B cell (primary cell): ENCODE measurements around the gene FTL.

ENCODE experiments used
- CTCF ChIP-seq: fragments of 200-600 bp; IDR thresholded peaks from one replicate; pipeline ENCODE4 v1.8.0; 2022; ENCODE audit warnings: antibody characterized with exemption, mild to moderate bottlenecking
- EZH2 ChIP-seq: IDR thresholded peaks from 2 replicates; pipeline ENCODE4 v1.6.1; 2012; ENCODE audit warnings: borderline replicate concordance, low read depth, mild to moderate bottlenecking, moderate library complexity, low read length; ENCODE audit not compliant: insufficient read depth, poor library complexity, severe bottlenecking

GRCh38 chr19:48943081-48943480 lies 22.0 kb upstream of the FTL start:
- TF ChIP-seq CTCF (no peak), EZH2 (no peak)
